CD4-positive, alpha-beta T cell (primary cell): ENCODE results near the gene PAX2. TPM values are rescaled to one million over a fixed set of nuclear protein-coding genes. Genes with fewer than 3 reads are reported as not detected.

Source experiments
- ATAC-seq: fragments of 200-7000 bp; cut with Tn5 transposase; one replicate; pipeline ENCODE4 v1.10.0; 2022; ENCODE audit warnings: mild to moderate bottlenecking; ENCODE audit not compliant: poor library complexity
- CTCF ChIA-PET: fragments of 350-600 bp; sonication (Branson Sonifier 250); formaldehyde crosslinking; loops from one replicate; lab custom pipeline; 2021; ENCODE audit warnings: antibody characterized with exemption, inconsistent platforms; lab: Charles Lee
- POLR2A ChIA-PET: fragments of 350-600 bp; sonication (Branson Sonifier 250); formaldehyde crosslinking; loops from one replicate; lab custom pipeline; 2021; ENCODE audit warnings: antibody characterized with exemption, inconsistent platforms; lab: Charles Lee
- DNase-seq, 14 experiments: peaks; one replicate each; pipeline ENCODE4 v3.0.0-alpha.2; 2013 to 2020; ENCODE audit warnings: mixed read lengths in 2 of 14
- H3K27ac ChIP-seq, 2 donors: one replicate each; pipeline versions ENCODE4 v1.5.1 to v1.7.0; 2013; ENCODE audit warnings: low read length in 2 of 2, low read depth in 1 of 2, mild to moderate bottlenecking in 1 of 2
- H3K27me3 ChIP-seq, 2 experiments: 1 replicate in 1 of 2; 2 replicates in 1 of 2; pipeline versions ENCODE4 v1.6.1 to v1.7.0; 2013; ENCODE audit warnings: low read length in 2 of 2, control low read depth in 1 of 2, mild to moderate bottlenecking in 1 of 2, moderate library complexity in 1 of 2; ENCODE audit not compliant: insufficient read depth in 2 of 2, control insufficient read depth in 1 of 2
- H3K36me3 ChIP-seq: one replicate; pipeline ENCODE4 v1.6.1; 2013; ENCODE audit warnings: low read length, control low read depth; ENCODE audit not compliant: insufficient read depth
- H3K4me1 ChIP-seq: one replicate; pipeline ENCODE4 v1.6.1; 2013; ENCODE audit warnings: low read length, control low read depth; ENCODE audit not compliant: insufficient read depth
- H3K4me3 ChIP-seq: one replicate; pipeline ENCODE4 v1.5.1; 2013; ENCODE audit warnings: mild to moderate bottlenecking, low read length, moderate library complexity
- H3K9me3 ChIP-seq, 2 experiments: 1 replicate in 1 of 2; 2 replicates in 1 of 2; pipeline versions ENCODE4 v1.6.1 to v1.7.0; 2013; ENCODE audit warnings: low read length in 2 of 2, mild to moderate bottlenecking in 2 of 2, control low read depth in 1 of 2, moderate library complexity in 1 of 2; ENCODE audit not compliant: control insufficient read depth in 1 of 2, insufficient read depth in 1 of 2
- H3K27ac Mint-ChIP-seq: one replicate; pipeline ENCODE4 v1.8.0; 2020; ENCODE audit warnings: mixed read lengths
- H3K27me3 Mint-ChIP-seq: one replicate; pipeline ENCODE4 v1.8.0; 2021; ENCODE audit warnings: mixed read lengths
- H3K36me3 Mint-ChIP-seq: one replicate; pipeline ENCODE4 v1.8.0; 2021; ENCODE audit warnings: low read depth, mixed read lengths
- H3K4me1 Mint-ChIP-seq: one replicate; pipeline ENCODE4 v1.8.0; 2021; ENCODE audit warnings: low read depth, mixed read lengths
- H3K4me3 Mint-ChIP-seq: one replicate; pipeline ENCODE4 v1.8.0; 2020; ENCODE audit warnings: mild to moderate bottlenecking, mixed read lengths
- H3K9me3 Mint-ChIP-seq: one replicate; pipeline ENCODE4 v1.8.0; 2020; ENCODE audit warnings: mixed read lengths
- intact Hi-C, 2 experiments: fragments of 100-400 bp; cut with DNase I in 1 of 2; cut with micrococcal nuclease in 1 of 2; formaldehyde crosslinking; loops; one replicate each; pipeline versions ENCODE4 v1.15.1 to v1.9.0; 2023 to 2025; cut with DNase I, micrococcal nuclease
- total RNA-seq, 174 experiments: library from RNA in 2 of 174; stranded (reverse) in 2 of 174; gene quantifications; one replicate each; pipeline ENCODE4 v1.2.3 and lab custom pipeline; 2021 to 2026
- TF ChIP-seq, protein P1 (sequence below): fragments of 200-600 bp; IDR thresholded peaks from one replicate; pipeline ENCODE4 v1.8.0; 2022; ENCODE audit warnings: antibody characterized with exemption, mild to moderate bottlenecking

The PAX2 gene
- total RNA-seq, 2 experiments from 2014 or later = not detected

DNA sequence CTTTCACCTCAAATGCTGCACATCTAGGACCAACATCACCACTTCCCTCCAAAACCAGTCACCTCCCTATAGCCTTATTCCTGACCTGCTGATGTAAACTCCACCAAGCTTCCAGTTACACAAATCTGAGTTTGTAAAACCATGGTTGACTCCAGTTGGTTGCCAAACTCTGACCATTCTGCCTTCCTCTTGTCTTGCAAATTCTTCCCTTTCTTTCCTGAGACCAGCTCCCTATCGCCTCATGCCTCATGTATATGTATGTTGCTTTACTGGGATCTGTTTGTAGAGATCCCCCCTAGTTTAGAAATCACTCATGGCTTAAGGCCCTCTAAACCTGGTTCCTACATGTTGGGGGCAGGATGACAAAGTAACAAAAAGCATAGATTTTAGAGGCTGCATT lies 31.3 kb downstream of the PAX2 start:
- no peaks in the 10 kb centered on the region for H3K4me1 ChIP-seq
- TF ChIP-seq, protein P1, sequence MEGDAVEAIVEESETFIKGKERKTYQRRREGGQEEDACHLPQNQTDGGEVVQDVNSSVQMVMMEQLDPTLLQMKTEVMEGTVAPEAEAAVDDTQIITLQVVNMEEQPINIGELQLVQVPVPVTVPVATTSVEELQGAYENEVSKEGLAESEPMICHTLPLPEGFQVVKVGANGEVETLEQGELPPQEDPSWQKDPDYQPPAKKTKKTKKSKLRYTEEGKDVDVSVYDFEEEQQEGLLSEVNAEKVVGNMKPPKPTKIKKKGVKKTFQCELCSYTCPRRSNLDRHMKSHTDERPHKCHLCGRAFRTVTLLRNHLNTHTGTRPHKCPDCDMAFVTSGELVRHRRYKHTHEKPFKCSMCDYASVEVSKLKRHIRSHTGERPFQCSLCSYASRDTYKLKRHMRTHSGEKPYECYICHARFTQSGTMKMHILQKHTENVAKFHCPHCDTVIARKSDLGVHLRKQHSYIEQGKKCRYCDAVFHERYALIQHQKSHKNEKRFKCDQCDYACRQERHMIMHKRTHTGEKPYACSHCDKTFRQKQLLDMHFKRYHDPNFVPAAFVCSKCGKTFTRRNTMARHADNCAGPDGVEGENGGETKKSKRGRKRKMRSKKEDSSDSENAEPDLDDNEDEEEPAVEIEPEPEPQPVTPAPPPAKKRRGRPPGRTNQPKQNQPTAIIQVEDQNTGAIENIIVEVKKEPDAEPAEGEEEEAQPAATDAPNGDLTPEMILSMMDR = no peak
- ChIA-PET CTCF (no interaction called here), POLR2A (no interaction called here)
- peaks cover 4 to 25% of the 10 kb centered on the region in 2 experiments for H3K27me3 ChIP-seq
- peaks cover 0 to 4% of the 10 kb centered on the region in 2 experiments for H3K9me3 ChIP-seq
- no peak overlapping the region for H3K4me3 ChIP-seq
- no peaks in the 10 kb centered on the region for H3K36me3 ChIP-seq
- Mint-ChIP-seq H3K27me3 (peaks cover 55% of the 10 kb centered on the region), H3K36me3 (no peaks in the 10 kb centered on the region), H3K4me1 (no peaks in the 10 kb centered on the region), H3K9me3 (no peaks in the 10 kb centered on the region), H3K4me3 (no peak overlapping the region), H3K27ac (no peak overlapping the region)
- intact Hi-C loops = no loop called here
- H3K27ac ChIP-seq = no peak overlapping the region
- no peak for ATAC-seq
- no peak for DNase-seq

DNA sequence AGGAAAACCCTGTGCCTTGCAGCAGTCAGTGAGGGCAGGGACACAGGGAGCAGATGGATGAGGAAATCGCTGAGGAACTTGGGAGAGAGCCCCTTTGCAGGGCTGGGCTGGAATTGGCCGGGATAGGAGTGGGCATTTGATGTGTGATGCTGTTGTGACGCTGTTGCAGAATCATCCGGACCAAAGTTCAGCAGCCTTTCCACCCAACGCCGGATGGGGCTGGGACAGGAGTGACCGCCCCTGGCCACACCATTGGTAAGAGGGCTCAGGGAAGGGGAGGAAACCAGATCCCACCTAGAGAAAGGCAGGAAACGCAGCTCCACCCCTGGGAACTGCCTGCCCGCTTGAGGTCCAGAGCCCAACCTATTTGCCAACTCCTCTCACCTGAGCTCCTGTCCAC lies 33.9 kb downstream of the PAX2 start:
- POLR2A ChIA-PET = no interaction called here
- CTCF ChIA-PET = no interaction called here

DNA sequence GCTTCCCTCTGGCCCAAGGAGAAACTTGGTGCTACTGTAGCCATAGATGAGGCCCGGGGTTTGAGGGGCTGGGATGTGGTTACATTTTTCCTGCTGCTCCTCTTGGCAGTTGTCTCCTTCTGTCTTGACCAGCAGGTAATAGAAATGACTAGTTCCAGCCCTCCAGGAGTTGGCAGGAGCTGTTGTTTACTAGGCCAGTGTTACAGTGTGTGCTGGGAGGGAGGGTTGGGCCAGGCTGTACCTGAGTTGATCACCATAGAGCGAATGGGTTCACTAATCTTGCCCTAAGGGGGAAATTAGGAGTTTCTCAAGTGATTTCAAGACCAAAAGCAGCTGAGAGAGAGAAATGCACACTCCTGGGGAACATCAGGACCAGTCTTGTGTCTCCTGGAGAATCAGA lies 34.9 kb downstream of the PAX2 start:
- Histone ChIP-seq H3K27ac (no peak overlapping the region), H3K4me1 (no peaks in the 10 kb centered on the region), H3K27me3 (peaks cover 0 to 18% of the 10 kb centered on the region in 2 experiments), H3K9me3 (peaks cover 0 to 4% of the 10 kb centered on the region in 2 experiments), H3K4me3 (no peak overlapping the region), H3K36me3 (no peaks in the 10 kb centered on the region)
- Mint-ChIP-seq H3K27me3 (peaks cover 48% of the 10 kb centered on the region), H3K4me3 (no peak overlapping the region), H3K36me3 (no peaks in the 10 kb centered on the region), H3K27ac (no peak overlapping the region), H3K4me1 (no peaks in the 10 kb centered on the region), H3K9me3 (no peaks in the 10 kb centered on the region)
- intact Hi-C loops = no loop called here
- ATAC-seq = no peak
- CTCF ChIA-PET = no interaction called here
- POLR2A ChIA-PET = no interaction called here
- TF ChIP-seq, protein P1 = no peak
- DNase-seq = no peak

More for the DNA sequence above, 33.9 kb downstream of the PAX2 start:
- Mint-ChIP-seq H3K27me3 (peaks cover 53% of the 10 kb centered on the region), H3K36me3 (no peaks in the 10 kb centered on the region), H3K27ac (no peak overlapping the region), H3K9me3 (no peaks in the 10 kb centered on the region), H3K4me1 (no peaks in the 10 kb centered on the region), H3K4me3 (no peak overlapping the region)
- no peak for DNase-seq
- no peak for ATAC-seq
- Histone ChIP-seq H3K9me3 (peaks cover 0 to 4% of the 10 kb centered on the region in 2 experiments), H3K4me3 (no peak overlapping the region), H3K27ac (no peak overlapping the region), H3K4me1 (no peaks in the 10 kb centered on the region), H3K27me3 (peaks cover 4 to 15% of the 10 kb centered on the region in 2 experiments), H3K36me3 (no peaks in the 10 kb centered on the region)
- intact Hi-C loops = no loop called here
- TF ChIP-seq, protein P1 = no peak
